ENCODE measurements around the gene TNK2. TPM values are rescaled to one million over a fixed set of nuclear protein-coding genes. Genes with fewer than 3 reads are reported as not detected.

Gene TNK2
- total and polyA plus RNA-seq, 2 donors (not counting 3 experiments of a cell fraction or from before 2014, with no cell fraction given) = 18.6 to 71.6 TPM

DNA sequence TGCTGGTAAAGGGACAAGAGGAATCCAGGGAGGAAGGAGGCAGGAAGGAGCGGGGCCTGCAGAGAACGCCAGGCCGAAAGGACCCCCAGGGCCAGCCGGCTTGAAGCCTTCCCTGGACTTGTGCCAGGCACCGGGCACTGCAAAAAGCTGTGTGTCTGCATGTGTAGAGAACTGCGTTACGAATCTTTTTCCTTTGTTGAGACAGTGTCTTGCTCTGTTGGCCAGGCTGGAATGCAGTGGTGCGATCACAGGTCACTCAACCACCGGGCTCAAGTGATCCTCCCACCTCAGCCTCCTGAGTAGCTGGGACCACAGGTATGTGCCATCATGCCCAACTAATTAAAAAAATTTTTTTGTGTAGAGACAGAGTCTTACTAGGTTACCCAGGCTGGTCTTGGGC lies 79.6 kb downstream of the TNK2 start:
- Histone ChIP-seq H3K9me3 (replicated peaks; ENCODE audit: control insufficient read depth, insufficient read depth, low read length) (no peaks in the 10 kb centered on the region), H3K27me3 (ENCODE audit: control insufficient read depth in 2 of 2, insufficient read depth in 2 of 2, low read length in 2 of 2) (no peaks in the 10 kb centered on the region), H4K20me1 (replicated peaks; ENCODE audit: control insufficient read depth, extremely low read depth, insufficient read depth, low read length) (no peaks in the 10 kb centered on the region), H3K9ac (replicated peaks; ENCODE audit: extremely low read depth, insufficient read depth, low read length) (no peak overlapping the region), H3K4me3 (replicated peaks in 1 of 3; ENCODE audit: insufficient read depth in 1 of 3, low read depth in 1 of 3, low read length in 3 of 3) (no peak overlapping the region), H3K4me2 (ENCODE audit: insufficient read depth, low read length) (no peak overlapping the region), H2AFZ (ENCODE audit: low read depth, low read length) (no peak overlapping the region), H3K27ac (ENCODE audit: insufficient read depth, low read depth, low read length) (no peak overlapping the region), H3K9me1 (replicated peaks; ENCODE audit: control insufficient read depth, extremely low read depth, insufficient read depth, low read length) (no peaks in the 10 kb centered on the region), H3K4me1 (ENCODE audit: control insufficient read depth, extremely low read depth, insufficient read depth, low read length) (no peaks in the 10 kb centered on the region), H3K36me3 (ENCODE audit: control insufficient read depth in 2 of 2, extremely low read depth in 1 of 2, insufficient read depth in 2 of 2, low read length in 2 of 2) (no peaks in the 10 kb centered on the region), H3K79me2 (ENCODE audit: control insufficient read depth, insufficient read depth, low read length) (no peaks in the 10 kb centered on the region)
- BruUV-seq (replicated peaks) = no TSS peak
- intact Hi-C loops (cut with micrococcal nuclease) (no loop called here), dilution Hi-C loops (cut with MboI; ENCODE audit: extremely low pct_ligation_motif_present, low sequenced_read_pairs) (no loop called here)
- ChIA-PET POLR2A (no interaction called here), CTCF (interaction anchor here (1.0 to 1.7 kb wide), 3 partner anchors 10 to 21 kb away, joined by 3 to 13 read pairs (median 3); no protein-coding TSS in a partner anchor)
- TF ChIP-seq POLR2AphosphoS5 (IDR thresholded peaks at IDR 0.05; ENCODE audit: insufficient read depth, low read depth, low read length) (no peak), FOS (IDR thresholded peaks at IDR 0.05; ENCODE audit: borderline replicate concordance, insufficient read depth, low read length) (no peak), JUN (IDR thresholded peaks at IDR 0.05; ENCODE audit: borderline replicate concordance, insufficient read depth, insufficient read length, low read depth) (no peak), GATA2 (IDR thresholded peaks at IDR 0.05; ENCODE audit: insufficient read depth, insufficient read length, low read depth, low read length) (no peak), MYC (IDR thresholded peaks at IDR 0.05; ENCODE audit: low read depth, low read length) (no peak), EZH2 (IDR thresholded peaks at IDR 0.05; ENCODE audit: borderline replicate concordance, low read depth, low read length, severe bottlenecking) (no peak), MAX (IDR thresholded peaks at IDR 0.05; ENCODE audit: insufficient read depth, insufficient read length) (no peak)
- FAIRE-seq (no peak), DNase-seq (ENCODE audit: low read depth, low spot score) (no peak)

Measured in endothelial cell of umbilical vein (primary cell).